HL-60/S4 treated with retinoic acid at 250 ng/mL for 4 days and 3 days (cell line): ENCODE data around the gene TRAPPC3.
"Not testable (repeated sequence)": the region's sequence is repeated elsewhere in the genome, so short reads cannot be mapped to it uniquely, and the experiment has no call there.

Experiments
- in situ Hi-C: fragments of 300-500 bp; cut with MboI; formaldehyde crosslinking; loops from 2 replicates; pipeline ENCODE4 v1.7.0; 2022; ENCODE audit warnings: low sequenced_read_pairs

The TRAPPC3 gene

DNA sequence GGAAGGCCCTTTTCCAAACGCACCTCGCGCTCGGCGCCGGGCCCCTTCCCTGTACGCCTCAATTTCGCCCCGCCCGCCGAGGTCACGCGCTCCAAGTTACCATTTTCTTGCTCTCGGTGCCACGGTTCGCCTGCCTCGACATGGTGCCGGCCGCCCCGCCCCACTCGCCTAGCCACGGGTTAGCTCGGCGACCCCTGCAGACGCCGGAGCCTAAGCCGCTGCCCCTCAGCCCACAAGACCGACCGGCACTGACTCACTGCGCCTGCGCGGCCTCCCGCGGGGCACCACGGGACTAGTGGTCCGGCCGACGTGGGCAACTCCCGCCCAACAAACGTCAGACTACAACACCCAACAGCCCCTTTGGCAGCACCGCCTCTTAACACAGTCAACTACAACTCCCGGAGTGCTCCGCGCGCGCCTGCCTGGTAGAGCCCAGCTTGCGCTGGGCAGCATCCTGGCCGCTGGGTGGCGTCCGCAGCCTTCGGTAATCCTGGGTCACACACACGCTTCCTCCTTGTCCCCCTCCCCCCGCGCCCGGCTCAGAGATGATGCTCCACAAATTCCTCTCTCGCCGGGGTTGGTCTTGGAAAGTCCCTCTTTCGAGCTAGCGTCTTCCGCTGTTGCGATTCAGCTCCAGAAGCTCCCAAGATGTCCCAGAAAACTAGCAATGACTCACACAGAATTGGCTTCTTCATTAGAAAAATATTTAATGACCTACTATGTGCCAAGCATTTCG lies at the start of gene TRAPPC3:
Gene TRAPPC3 (minus strand): TSS at position 250 of the 736 bp plus-strand sequence. CDS start 108 bp downstream, at position 142.
- in situ Hi-C loops = no loop called here

DNA sequence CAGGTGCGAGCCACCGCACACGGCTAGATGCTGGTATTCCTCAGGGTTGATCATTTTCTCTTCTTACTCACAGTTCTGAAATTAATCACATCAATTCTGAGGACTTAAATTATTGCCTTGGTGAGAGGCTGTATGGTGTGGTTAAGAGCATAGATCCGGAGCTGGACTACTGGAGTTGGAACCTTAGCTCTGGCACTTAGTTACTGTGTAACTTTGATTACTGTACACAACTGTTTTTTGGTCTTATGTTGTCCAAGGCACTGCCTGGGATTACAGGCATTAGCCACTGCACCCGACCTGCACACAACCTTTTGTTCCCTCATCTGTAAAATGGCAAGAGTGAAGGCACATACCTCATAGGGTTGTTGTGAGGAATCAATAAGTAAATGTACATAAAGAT lies 49.4 kb upstream of the TRAPPC3 start:
- in situ Hi-C loops = no loop called here

DNA sequence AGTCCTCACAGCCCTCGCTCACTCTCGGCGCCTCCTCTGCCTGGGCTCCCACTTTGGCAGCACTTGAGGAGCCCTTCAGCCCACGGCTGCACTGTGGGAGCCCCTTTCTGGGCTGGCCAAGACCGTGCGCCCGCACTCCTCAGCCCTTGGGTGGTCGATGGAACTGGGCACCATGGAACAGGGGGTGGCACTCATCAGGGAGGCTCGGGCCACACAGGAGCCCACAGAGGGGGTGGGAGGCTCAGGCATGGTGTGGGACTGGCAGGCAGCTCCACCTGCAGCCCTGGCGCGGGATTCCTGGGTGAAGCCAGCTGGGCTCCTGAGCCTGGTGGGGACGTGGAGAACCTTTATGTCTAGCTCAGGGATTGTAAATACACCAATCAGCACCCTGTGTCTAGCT lies 47.5 kb upstream of the TRAPPC3 start:
- in situ Hi-C loops = not testable (repeated sequence)

DNA sequence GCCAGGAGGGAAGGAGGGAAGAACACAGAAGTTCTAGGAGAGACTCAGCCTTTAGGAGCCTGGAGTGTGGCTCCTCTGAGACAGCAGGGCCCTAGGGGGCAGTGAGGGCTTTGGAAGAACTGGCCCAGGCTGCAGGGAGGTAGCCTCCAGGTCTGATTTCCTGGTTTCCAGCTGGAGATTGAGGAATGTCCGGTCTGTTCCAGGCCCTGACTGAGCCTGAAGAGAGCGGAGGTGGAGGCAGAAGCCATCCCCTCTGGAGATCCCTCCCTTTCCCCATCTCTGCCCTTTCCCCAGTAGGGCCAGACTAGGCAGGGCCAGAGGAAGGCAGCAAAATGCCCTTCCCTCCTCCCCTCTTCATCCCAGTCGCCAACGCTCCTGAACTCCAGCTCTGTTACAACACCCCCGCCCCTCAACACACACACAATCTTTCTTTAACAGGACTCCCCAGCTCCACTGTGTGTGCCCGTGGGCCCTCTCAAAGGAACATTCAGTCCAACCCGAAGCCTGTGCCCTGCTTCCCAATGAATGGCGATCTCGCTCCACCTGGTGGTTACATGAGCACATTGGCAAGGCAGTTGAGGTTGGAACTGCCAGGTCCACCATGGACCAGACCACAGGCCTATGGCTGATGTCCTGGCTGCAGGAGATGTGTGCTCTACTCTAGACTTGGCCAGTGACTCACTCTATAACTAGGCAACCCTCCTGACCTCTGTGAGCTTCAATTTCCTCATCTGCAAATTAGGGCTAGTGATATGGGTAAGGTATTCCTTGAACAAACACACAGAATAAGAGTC lies 38.7 kb upstream of the TRAPPC3 start:
- in situ Hi-C loops = no loop called here

DNA sequence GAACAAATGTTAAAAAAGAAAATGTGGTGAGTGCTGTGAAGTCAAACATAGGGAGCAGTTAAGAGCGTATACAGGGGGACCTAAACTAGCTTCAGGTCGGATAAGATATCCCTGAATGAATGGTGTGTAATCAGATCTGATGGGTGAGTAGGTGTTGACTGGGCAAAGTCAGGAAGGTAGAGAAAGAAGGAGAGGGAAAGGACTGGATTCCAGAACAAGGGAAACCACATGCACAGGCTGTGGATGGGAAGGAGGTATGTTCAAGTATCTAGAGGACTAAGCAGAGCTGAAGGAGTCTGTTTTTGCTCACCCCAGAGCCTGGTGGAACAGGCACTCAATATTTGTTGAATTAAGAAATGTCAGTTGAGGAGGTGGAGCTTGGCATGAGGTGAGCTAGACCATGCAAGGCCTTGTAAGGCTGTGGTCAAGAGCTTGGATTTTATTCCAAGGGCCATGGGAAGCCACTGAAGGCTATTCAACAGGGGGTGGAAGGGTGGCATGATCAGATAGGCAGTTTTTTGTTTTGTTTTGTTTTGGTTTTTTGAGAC lies 34.1 kb upstream of the TRAPPC3 start:
- in situ Hi-C loops = no loop called here

DNA sequence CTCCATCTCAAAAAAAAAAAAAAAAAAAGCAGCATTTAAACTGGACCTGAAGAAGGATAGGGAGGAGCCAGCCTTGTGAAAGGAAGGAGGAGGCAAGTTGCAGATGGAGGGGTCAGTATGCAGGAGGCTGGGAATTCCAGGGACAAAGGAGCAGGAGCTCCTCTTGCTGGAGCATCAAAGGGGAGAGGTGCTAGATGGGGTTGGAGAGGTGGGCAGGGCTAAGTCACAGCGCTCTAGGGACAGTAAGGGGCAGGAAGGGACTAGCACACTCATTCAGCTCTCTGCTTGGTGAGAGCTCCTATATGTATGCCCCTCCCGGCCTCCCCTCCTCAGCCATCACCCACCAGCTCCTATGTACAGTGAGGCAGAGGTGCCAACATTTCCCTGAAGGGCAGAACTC lies 33.4 kb upstream of the TRAPPC3 start:
- in situ Hi-C loops = no loop called here

DNA sequence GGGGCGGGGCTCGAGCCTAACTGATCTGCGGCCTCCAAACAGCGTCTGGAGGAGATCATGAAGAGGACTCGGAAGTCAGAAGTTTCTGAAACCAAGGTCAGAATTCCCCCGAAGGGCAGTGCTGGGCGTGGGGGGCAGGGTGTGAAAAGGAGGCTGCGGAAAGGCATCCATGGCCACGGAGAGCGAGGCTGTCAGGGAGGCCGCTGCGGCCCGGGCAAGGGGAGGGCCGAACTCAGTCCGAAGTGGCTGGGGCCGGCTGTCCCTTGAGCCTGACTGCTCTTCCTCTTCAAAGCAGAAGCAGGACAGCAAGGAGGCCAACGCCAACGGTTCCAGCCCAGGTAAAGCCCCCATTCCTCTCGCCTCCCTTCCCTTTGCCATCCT lies 29.9 kb upstream of the TRAPPC3 start:
- in situ Hi-C loops = no loop called here

DNA sequence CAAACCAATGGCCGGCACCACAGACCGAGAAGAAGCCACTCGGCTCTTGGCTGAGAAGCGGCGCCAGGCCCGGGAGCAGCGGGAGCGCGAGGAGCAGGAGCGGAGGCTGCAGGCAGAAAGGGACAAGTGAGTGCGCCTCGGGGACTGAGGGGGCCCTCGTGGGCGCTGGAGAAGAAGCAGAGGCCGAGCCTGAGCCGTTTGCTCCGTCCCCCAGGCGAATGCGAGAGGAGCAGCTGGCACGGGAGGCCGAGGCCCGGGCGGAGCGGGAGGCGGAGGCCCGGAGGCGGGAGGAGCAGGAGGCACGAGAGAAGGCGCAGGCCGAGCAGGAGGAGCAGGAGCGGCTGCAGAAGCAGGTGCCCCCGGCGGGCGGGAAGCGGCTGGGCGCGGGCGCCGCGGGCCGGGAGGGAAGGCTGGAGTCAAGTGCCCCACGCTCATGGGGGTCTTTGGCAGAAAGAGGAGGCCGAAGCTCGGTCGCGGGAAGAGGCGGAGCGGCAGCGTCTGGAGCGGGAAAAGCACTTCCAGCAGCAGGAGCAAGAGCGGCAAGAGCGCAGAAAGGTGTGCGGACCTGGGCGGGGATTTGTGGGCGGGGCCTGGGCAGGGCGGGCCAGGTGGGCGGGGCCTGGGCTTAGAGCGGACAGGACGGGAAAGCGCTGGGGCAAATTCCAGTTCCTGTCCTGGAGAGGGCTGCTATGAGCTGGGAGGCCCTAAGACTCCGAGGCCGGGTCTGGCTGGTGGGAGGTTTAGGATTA lies 29.4 kb upstream of the TRAPPC3 start:
- in situ Hi-C loops = no loop called here

DNA sequence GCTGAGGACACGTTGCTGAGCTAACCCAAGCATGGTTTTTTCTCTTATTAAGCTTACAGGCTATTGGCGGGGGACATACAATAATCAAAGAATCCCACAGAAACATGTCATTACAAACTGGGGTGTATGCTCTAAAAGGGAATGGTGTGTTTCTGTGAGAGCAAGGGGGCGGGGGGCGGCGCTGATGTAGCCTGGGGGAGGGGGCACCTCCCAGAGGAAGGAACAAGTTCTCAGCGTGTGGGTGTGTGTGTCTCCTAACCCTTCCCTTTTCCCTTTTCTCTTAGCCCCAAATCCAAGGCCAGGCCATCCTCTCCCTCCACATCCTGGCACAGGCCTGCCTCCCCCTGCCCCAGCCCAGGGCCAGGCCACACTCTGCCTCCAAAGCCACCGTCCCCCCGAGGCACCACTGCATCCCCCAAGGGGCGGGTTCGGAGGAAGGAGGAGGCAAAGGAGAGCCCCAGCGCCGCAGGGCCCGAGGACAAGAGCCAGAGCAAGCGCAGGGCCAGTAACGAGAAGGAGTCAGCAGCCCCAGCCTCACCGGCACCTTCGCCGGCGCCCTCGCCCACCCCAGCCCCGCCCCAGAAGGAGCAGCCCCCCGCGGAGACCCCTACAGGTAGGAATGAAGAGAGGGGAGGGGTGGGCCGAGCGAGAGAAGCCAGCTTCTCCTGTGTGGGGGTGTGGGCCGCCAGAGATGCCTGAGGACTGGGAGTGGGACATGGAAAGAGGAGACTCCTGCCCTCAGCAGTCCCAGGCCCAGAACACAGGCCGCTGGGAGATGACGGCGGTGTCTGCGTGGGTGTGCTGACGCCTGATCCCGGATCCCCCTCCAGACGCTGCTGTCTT lies 28.5 kb upstream of the TRAPPC3 start:
- in situ Hi-C loops = no loop called here

DNA sequence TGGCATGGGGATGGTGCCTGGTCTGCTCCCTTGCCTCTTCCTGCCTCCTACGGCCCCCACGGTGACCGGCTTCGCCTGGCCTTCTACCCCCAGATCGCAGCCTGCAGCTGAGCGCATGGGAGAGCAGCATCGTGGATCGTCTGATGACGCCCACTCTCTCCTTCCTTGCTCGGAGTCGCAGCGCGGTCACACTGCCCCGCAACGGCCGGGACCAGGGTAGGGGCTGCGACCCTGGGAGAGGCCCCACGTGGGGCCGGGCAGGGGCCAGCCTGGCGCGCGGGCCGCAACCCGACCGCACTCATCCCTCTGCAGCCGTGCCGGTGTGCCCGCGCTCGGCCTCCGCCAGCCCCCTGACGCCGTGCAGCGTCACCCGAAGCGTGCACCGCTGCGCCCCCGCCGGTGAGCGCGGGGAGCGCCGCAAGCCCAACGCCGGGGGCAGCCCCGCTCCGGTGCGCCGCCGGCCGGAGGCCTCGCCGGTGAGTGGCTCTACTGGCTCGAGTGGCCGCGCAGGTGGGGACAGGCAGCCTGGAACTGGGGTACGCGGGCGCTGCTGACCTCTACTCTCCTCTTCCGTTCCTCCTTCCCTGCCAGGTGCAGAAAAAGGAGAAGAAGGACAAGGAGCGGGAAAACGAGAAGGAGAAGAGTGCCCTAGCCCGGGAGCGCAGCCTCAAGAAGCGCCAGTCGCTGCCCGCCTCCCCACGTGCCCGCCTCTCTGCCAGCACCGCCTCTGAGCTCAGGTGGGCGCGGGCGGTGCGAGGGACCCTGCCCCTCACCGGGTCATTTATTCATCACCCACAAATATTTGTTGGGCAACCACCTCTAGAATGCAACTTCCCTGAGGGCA lies 27.0 kb upstream of the TRAPPC3 start:
- in situ Hi-C loops = no loop called here

DNA sequence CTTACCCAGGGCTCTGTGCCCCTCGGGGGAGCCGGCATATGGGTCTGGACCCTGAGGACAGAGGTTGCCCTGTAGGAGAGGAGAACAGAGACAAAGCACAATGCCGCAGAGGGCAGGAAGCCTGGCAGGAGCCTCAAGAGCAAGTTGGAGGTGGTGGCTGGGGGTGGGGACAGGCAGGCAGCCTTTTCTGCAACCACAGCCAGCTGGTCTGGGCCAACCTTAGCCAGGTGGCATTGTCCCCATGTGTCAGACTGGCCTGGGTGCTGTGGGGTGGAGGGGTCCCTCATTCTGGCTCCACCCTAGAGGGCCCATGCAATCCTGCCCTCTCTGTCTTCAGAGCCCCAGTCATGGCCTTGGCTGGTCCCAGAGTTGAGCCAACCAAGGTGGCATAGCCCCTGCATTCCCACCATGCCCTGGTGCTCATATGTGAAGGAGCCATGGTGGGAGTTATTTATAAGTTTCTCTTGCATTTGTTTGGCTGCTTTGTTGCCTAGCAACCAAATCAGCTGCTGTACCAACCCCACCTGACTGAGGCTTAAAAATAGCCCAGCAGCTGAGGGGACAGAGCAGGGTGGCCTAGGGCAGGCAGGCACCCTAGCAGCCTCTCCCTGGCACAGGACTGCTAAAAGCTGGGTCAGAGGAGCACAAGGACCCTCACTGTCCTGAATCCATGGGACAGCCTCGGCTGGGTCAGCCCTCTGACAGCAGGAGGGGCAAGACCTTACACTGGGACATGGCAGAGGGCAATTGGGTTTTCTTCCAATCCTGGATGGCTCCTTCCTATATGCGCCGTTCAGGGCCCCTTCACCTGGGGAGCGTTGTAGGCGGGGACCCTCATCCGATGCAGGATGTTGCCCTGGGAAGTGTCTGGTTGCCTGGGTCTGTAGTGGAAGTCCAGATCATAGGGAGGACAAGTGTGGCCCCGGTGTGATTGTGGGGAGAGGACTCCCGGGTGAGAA lies 26.1 kb upstream of the TRAPPC3 start:
- in situ Hi-C loops = no loop called here

DNA sequence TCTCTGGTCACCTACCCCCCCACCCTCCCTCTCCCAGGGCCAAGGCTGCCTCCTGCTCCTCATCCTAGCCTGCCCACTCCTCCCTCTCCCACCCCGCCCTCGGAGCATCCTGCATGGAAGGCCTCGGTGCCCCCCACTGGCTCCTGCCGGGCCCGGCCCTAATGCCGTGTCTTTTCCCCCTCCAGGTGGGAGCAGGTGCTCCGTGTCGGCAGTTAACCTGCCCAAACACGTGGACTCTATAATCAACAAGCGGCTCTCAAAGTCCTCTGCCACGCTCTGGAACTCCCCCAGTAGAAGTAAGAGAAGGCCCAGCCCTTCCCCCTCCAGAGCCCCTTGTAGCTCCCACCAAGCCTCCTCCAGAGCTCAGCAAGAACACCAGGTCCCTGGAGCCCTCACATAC lies 25.4 kb upstream of the TRAPPC3 start:
- in situ Hi-C loops = no loop called here

DNA sequence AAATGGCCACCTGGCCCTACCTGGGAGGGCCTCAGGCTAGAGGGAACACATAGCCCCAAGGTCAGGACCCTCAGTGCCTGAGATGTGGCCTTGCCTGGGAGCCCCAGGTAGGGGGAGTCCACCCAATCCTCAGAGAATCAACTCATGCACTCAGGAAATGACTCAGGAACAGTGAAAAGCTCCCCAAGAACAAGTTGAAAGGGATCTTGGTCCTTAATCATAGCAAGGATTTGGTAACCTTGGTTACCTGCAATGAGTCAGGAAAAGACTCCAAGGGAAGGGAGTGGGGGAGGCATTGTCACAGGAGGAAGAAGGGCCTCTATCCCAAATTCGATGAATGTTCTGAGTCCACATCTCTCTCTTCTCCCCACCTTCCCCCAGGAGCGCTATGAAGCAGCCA lies 23.7 kb upstream of the TRAPPC3 start:
- in situ Hi-C loops = no loop called here

DNA sequence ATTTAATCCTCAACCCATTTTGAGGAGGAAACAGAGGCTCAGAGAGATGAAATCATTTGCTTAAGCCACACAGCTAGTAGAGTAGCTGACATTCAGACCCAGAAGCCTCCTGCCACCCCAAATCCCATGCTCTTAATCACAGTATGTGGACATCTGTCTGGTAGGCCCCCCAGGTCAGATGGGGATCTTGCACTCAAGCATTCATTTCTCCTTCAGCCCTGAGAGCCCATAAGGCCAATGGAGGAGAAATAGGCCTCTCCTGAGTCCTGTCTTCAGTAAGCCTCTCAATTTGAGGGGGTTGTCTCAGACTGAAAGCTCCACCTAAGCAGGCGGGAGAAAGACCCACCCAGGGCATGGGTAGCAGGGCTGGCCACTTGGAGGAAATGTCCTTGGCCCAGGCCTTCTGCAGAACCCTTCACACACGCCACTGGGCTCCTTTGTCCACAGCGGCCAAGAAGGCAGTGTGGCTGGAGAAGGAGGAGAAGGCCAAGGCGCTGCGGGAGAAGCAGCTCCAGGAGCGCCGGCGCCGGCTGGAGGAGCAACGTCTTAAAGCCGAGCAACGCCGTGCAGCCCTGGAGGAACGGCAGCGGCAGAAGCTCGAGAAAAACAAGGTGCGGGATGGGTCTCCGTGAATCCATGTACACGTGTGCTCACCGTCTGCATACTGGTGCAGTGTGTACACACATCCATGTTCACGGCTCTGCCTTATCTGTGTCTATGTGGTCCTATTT lies 22.9 kb upstream of the TRAPPC3 start:
- in situ Hi-C loops = no loop called here

DNA sequence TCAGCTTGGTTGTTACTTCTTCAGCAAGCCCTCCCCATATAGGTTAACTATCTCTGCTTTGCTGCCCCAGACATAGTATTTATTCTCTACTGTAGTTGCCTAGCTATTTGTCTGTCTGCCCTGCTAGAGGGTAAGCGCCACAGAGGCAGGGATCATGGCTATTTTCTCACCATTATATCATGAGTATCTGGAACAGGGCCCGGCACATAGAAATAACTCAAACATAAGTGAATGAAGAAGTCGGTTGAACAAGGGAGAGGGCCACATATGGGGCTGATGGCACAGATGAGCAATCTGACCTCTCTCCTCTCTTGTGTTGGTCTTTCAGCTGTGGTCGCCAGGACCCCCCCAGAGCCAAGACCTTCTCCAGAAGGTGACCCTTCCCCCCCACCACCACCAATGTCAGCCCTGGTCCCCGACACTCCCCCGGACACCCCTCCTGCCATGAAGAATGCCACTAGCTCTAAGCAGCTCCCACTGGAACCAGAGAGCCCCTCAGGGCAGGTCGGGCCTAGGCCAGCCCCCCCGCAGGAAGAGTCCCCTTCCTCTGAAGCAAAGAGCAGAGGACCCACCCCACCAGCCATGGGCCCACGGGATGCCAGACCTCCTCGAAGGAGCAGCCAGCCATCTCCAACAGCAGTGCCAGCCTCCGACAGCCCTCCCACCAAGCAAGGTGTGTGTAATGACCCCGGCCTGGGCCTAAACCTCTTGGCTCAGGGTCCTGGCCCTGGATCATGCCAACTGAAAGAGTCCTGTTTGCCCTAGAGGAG lies 21.5 kb upstream of the TRAPPC3 start:
- in situ Hi-C loops = no loop called here

DNA sequence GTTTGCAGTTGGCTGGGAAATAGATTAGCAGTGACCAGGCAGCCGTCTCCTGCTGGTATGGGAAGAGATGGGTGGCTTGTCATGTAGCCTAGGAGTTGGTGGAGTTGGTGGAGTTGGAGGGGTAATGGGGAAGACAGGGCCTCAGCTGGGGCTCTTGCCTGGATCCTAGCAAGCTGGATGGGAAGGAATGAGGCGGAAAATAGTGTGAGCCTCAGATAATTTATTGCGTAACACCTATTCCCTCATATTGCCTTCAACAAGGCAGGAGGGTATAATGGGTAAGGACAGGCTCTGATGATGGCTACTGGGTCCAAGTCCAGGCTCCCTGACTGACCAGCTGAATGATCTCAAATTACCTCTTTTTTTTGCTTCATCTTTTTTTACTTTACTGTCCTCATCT lies 19.2 kb upstream of the TRAPPC3 start:
- in situ Hi-C loops = no loop called here
